Measurements from ENCODE around the gene CTDSPL2. TPM values are rescaled to one million over a fixed set of nuclear protein-coding genes. Genes with fewer than 3 reads are reported as not detected.

CTDSPL2 gene
- total and polyA plus RNA-seq, 2 of the 4 experiments (the other 2 are of a cell fraction) = 17.3 to 47.3 TPM

DNA sequence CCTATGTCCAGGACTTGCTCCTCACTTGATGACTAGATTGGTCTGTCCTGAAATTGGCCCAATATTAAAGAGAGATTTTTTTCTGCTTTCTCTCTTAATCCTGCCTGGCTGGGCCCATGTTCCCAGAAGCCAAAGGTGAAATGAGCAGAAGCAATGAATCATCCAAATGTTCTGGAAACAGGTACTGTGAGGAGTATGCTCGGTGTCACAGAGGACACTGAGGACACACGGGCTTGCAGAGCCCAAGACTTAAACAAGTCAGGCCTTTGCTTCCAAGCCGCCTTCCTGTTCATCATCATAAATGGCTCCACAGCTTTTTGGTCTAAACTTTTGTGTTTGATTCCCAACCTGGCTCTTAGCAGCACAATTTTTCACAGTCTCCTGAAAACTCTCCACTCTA is 140.9 kb downstream of the CTDSPL2 start:
- POLR2A ChIA-PET (ENCODE audit: unreplicated experiment) = no interaction called here
- H3K9me1 ChIP-seq (ENCODE audit: insufficient read depth, low read length) = peaks cover 11% of the 10 kb centered on the region; the same call in 1 of the 2 replicates

More for the DNA sequence above, 140.9 kb downstream of the CTDSPL2 start:
- Histone ChIP-seq H2BK5ac (ENCODE audit: low read depth, low read length, poor library complexity, severe bottlenecking) (no peak overlapping the region), H2AFZ (replicated peaks; ENCODE audit: low read length, poor library complexity) (no peak overlapping the region), H3K14ac (replicated peaks; ENCODE audit: low read depth, low read length) (no peak overlapping the region), H4K8ac (ENCODE audit: low read depth in 2 of 2, low read length in 2 of 2) (no peak overlapping the region), H3K23ac (ENCODE audit: low read depth, low read length) (no peak overlapping the region), H3K27me3 (ENCODE audit: control insufficient read depth, insufficient read depth, low read length) (no peaks in the 10 kb centered on the region), H3K4ac (ENCODE audit: low read depth, low read length) (no peak overlapping the region), H2AK9ac (replicated peaks; ENCODE audit: low read depth, low read length, poor library complexity) (no peak overlapping the region), H3K36me3 (ENCODE audit: control insufficient read depth, insufficient read depth, low read length) (peaks cover 56% of the 10 kb centered on the region), H4K5ac (ENCODE audit: low read depth, low read length) (no peak overlapping the region), H3K4me1 (ENCODE audit: control insufficient read depth, insufficient read depth, low read length) (peaks cover 3% of the 10 kb centered on the region), H3K9me3 (ENCODE audit: control insufficient read depth, insufficient read depth, low read length) (peaks cover 7% of the 10 kb centered on the region), H3K4me3 (ENCODE audit: insufficient read depth, low read depth, low read length) (no peak overlapping the region), H2BK20ac (ENCODE audit: low read depth, low read length) (no peak overlapping the region), H3K56ac (ENCODE audit: extremely low read depth, insufficient read depth, low read length) (no peak overlapping the region), H2BK15ac (ENCODE audit: low read depth, low read length) (no peak overlapping the region), H4K20me1 (ENCODE audit: insufficient read depth, low read length) (peaks cover 5% of the 10 kb centered on the region; the same call in 1 of the 2 replicates), H3K18ac (ENCODE audit: low read depth, low read length) (no peak overlapping the region), H2AK5ac (ENCODE audit: low read depth, low read length) (no peak overlapping the region), H2BK120ac (ENCODE audit: low read depth, low read length) (no peak overlapping the region), H3K4me2 (ENCODE audit: low read depth, low read length) (no peak overlapping the region), H3K9ac (ENCODE audit: low read depth, low read length) (no peak overlapping the region), H3K79me1 (ENCODE audit: low read depth in 1 of 2, low read length in 2 of 2) (peaks cover 0 to 7% of the 10 kb centered on the region in 2 experiments; a peak in 1 of 4 replicates), H4K91ac (ENCODE audit: insufficient read depth, low read depth, low read length) (no peak overlapping the region), H3K27ac (ENCODE audit: insufficient read depth, low read length) (no peak overlapping the region)
- intact Hi-C loops (cut with micrococcal nuclease) (no loop called here), dilution Hi-C loops (cut with HindIII; ENCODE audit: low sequenced_read_pairs, unreplicated experiment) (no loop called here), in situ Hi-C loops (cut with MboI; ENCODE audit: low sequenced_read_pairs) (no loop called here)
- WGBS, 2 experiments (ENCODE audit: extremely low coverage in 2 of 2, insufficient read length in 1 of 2) = 100% methylated on average over 1 of the region's 3 CpGs; no CpG with 5 or more reads in 1 of the 2 experiments
- ATAC-seq (ENCODE audit: low read depth) = no peak
- no TSS peak for BruUV-seq (replicated peaks)
- TF ChIP-seq, protein P1, sequence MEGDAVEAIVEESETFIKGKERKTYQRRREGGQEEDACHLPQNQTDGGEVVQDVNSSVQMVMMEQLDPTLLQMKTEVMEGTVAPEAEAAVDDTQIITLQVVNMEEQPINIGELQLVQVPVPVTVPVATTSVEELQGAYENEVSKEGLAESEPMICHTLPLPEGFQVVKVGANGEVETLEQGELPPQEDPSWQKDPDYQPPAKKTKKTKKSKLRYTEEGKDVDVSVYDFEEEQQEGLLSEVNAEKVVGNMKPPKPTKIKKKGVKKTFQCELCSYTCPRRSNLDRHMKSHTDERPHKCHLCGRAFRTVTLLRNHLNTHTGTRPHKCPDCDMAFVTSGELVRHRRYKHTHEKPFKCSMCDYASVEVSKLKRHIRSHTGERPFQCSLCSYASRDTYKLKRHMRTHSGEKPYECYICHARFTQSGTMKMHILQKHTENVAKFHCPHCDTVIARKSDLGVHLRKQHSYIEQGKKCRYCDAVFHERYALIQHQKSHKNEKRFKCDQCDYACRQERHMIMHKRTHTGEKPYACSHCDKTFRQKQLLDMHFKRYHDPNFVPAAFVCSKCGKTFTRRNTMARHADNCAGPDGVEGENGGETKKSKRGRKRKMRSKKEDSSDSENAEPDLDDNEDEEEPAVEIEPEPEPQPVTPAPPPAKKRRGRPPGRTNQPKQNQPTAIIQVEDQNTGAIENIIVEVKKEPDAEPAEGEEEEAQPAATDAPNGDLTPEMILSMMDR (conservative IDR thresholded peaks at IDR 0.05; ENCODE audit: low read depth, low read length) = no peak
- TF ChIP-seq, protein P2, sequence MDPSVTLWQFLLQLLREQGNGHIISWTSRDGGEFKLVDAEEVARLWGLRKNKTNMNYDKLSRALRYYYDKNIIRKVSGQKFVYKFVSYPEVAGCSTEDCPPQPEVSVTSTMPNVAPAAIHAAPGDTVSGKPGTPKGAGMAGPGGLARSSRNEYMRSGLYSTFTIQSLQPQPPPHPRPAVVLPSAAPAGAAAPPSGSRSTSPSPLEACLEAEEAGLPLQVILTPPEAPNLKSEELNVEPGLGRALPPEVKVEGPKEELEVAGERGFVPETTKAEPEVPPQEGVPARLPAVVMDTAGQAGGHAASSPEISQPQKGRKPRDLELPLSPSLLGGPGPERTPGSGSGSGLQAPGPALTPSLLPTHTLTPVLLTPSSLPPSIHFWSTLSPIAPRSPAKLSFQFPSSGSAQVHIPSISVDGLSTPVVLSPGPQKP (IDR thresholded peaks at IDR 0.05; ENCODE audit: borderline replicate concordance, low read depth, low read length) = no peak
- no peak for TF ChIP-seq SMC3 (IDR thresholded peaks at IDR 0.05; ENCODE audit: low read depth, low read length)
- TF ChIP-seq POLR2A (IDR thresholded peaks at IDR 0.05; ENCODE audit: low read depth, low read length) = no peak
- no peak for TF ChIP-seq RCOR1 (IDR thresholded peaks at IDR 0.05; ENCODE audit: insufficient replicate concordance, low read length)
- no peak for TF ChIP-seq CHD1 (IDR thresholded peaks at IDR 0.05; ENCODE audit: low read depth, low read length)
- no peak for TF ChIP-seq RFX5 (IDR thresholded peaks at IDR 0.05; ENCODE audit: low read depth, low read length)
- TF ChIP-seq NFE2L2 (IDR thresholded peaks at IDR 0.05; ENCODE audit: low read depth, low read length) = no peak
- TF ChIP-seq CEBPB (IDR thresholded peaks at IDR 0.05; ENCODE audit: low read depth, low read length) = no peak
- TF ChIP-seq BHLHE40 (IDR thresholded peaks at IDR 0.05; ENCODE audit: low read depth, low read length) = no peak
- TF ChIP-seq MAFK (IDR thresholded peaks at IDR 0.05; ENCODE audit: low read depth, low read length) = no peak
- TF ChIP-seq FOS (IDR thresholded peaks at IDR 0.05; ENCODE audit: low read depth, low read length) = no peak
- no peak for TF ChIP-seq RAD21 (IDR thresholded peaks at IDR 0.05; ENCODE audit: low read length)
- CTCF ChIA-PET = interaction anchor here (0.6 kb wide), 1 partner anchor 9 kb away, joined by 3 read pairs; no protein-coding TSS in a partner anchor
- DNase-seq = no peak

All from IMR-90 (cell line).